Transverse colon (tissue), 4 donors: ENCODE data around the gene PLBD2.

Source experiments
- EP300 ChIP-seq: sonication (generic); formaldehyde crosslinking; IDR thresholded peaks from one replicate; pipeline ENCODE4 v1.6.1; 2017; ENCODE audit warnings: antibody characterized with exemption, low read depth
- POLR2A ChIP-seq: fragments of 450-650 bp; IDR thresholded peaks from one replicate; pipeline ENCODE4 v1.6.1; 2016; ENCODE audit warnings: antibody characterized with exemption, mild to moderate bottlenecking, moderate library complexity
- POLR2AphosphoS5 ChIP-seq, 3 donors: sonication (generic); formaldehyde crosslinking; IDR thresholded peaks; one replicate each; pipeline ENCODE4 v1.6.1; 2016; ENCODE audit warnings: antibody characterized with exemption in 3 of 3
- TF ChIP-seq, protein P1 (sequence below), 5 experiments: fragments of 200-600 bp in 3 of 5; fragments of 450-650 bp in 2 of 5; sonication (generic) in 3 of 5; IDR thresholded peaks; 1 replicate in 2 of 5; 2 replicates in 3 of 5; pipeline ENCODE4 v1.5.1; 2016 to 2017; ENCODE audit warnings: antibody characterized with exemption in 5 of 5, inconsistent platforms in 3 of 5, mild to moderate bottlenecking in 2 of 5, moderate library complexity in 1 of 5

DNA sequence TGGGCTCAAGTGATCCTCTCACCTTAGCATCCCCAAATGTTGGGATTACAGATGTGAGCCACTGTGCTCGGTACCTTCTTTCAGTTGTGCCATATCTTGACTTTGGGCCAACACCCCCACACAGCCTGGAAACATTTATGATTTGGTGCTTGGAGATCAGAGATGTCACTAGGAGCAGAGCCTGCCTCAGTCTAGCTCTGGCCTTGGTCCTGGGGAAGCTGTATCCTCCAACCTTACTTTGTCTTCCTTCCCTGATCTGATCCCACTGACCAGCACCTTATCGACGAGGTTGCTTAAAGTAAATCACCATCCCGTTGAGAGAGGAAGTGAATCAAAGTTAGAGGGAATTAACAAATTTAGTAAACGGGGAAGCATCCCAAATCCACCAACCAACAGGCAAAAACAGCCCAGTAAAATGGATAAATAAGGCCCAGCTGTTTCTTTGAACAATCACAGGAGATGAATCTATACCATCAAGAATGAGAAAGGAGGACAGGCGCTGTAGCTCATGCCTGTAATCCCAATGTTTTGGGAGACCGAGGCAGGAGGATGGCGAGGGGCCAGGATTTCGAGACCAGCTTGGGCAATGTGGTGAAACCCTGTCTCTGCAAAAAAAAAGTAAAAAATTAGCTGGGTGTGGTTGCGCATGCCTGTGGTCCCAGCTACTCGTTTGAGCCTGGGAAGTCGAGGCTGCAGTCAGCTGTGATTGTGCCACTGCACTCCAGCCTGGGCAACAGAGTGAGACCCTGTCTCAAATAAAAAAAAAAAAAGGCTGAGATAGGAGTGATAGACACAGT lies 3.4 kb downstream of the PLBD2 start:
- TF ChIP-seq POLR2A (no peak), EP300 (no peak), POLR2AphosphoS5 (IDR thresholded peaks at IDR 0.05) (no peak)
- TF ChIP-seq, protein P1, sequence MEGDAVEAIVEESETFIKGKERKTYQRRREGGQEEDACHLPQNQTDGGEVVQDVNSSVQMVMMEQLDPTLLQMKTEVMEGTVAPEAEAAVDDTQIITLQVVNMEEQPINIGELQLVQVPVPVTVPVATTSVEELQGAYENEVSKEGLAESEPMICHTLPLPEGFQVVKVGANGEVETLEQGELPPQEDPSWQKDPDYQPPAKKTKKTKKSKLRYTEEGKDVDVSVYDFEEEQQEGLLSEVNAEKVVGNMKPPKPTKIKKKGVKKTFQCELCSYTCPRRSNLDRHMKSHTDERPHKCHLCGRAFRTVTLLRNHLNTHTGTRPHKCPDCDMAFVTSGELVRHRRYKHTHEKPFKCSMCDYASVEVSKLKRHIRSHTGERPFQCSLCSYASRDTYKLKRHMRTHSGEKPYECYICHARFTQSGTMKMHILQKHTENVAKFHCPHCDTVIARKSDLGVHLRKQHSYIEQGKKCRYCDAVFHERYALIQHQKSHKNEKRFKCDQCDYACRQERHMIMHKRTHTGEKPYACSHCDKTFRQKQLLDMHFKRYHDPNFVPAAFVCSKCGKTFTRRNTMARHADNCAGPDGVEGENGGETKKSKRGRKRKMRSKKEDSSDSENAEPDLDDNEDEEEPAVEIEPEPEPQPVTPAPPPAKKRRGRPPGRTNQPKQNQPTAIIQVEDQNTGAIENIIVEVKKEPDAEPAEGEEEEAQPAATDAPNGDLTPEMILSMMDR (IDR thresholded peaks at IDR 0.05): no peak
